HG02884 (cell line): ENCODE data around the gene RPLP2.

Source experiments
- ATAC-seq: cut with Tn5 transposase; IDR thresholded peaks from one replicate; pipeline ENCODE4 v1.9.1; 2021; ENCODE audit warnings: mild to moderate bottlenecking, moderate library complexity; ENCODE audit not compliant: unreplicated experiment

The RPLP2 gene

GRCh38 chr11:833114-833791, 23.5 kb downstream of the RPLP2 start:
- no peak for ATAC-seq

- no peak for ATAC-seq
Measured at GRCh38 chr11:833849-834311, 24.1 kb downstream of the RPLP2 start.

- ATAC-seq: no peak
Measured at GRCh38 chr11:834371-835316, 24.9 kb downstream of the RPLP2 start.

- no peak for ATAC-seq
Measured at GRCh38 chr11:836274-836673, 26.5 kb downstream of the RPLP2 start.

- no peak for ATAC-seq
Measured at GRCh38 chr11:836700-837099, 26.9 kb downstream of the RPLP2 start.

- ATAC-seq: no peak
Measured at GRCh38 chr11:837189-837989, 27.6 kb downstream of the RPLP2 start.

- ATAC-seq: no peak
Measured at GRCh38 chr11:837990-838307, 28.2 kb downstream of the RPLP2 start.

GRCh38 chr11:838441-839279, 28.9 kb downstream of the RPLP2 start:
- no peak for ATAC-seq

GRCh38 chr11:839280-839623, 29.5 kb downstream of the RPLP2 start:
- no peak for ATAC-seq

GRCh38 chr11:839875-840617, 30.3 kb downstream of the RPLP2 start:
- ATAC-seq: no peak

GRCh38 chr11:841981-842369, 32.2 kb downstream of the RPLP2 start:
- ATAC-seq: peak; percentile 25

GRCh38 chr11:842370-843002, 32.7 kb downstream of the RPLP2 start, which contains the start of the genes POLR2L and TSPAN4:
Gene POLR2L (minus strand): TSS chr11:842529. CDS start chr11:842508, 21 bp downstream.
Gene TSPAN4 (plus strand): TSS chr11:842852. CDS start chr11:850305, 7,453 bp downstream.
- peak; percentile 58 for ATAC-seq

- no peak for ATAC-seq
Measured at GRCh38 chr11:843086-843734, 33.4 kb downstream of the RPLP2 start.

GRCh38 chr11:843818-844692, 34.3 kb downstream of the RPLP2 start:
- ATAC-seq: no peak

- ATAC-seq: no peak
Measured at GRCh38 chr11:844693-845644, 35.2 kb downstream of the RPLP2 start.

GRCh38 chr11:845872-846495, 36.2 kb downstream of the RPLP2 start:
- no peak for ATAC-seq
